HEK293 (cell line): ENCODE results near the gene RBFOX2.

ENCODE experiments used
- CTCF ChIA-PET: fragments of 350-600 bp; formaldehyde crosslinking; extraction: SDS; loops from one replicate; lab custom pipeline; 2021; ENCODE audit warnings: antibody characterized with exemption; lab: Yijun Ruan, JAX
- POLR2A ChIA-PET: fragments of 300-600 bp; formaldehyde crosslinking; extraction: SDS; loops from one replicate; lab custom pipeline; 2020; ENCODE audit warnings: antibody characterized with exemption, inconsistent platforms; lab: Yijun Ruan, JAX
- H3K27ac ChIP-seq: fragments of 200-500 bp; sonication (Bioruptor generic); 2 replicates; pipeline ENCODE4 v1.5.1; 2014; ENCODE audit warnings: low read depth, low read length, control low read depth, inconsistent platforms; ENCODE audit errors: extremely low read depth
- H3K36me3 ChIP-seq, 2 experiments: fragments of 200-500 bp in 1 of 2; sonication (Bioruptor generic) in 1 of 2; 1 replicate in 1 of 2; 2 replicates in 1 of 2; pipeline ENCODE4 v1.5.1; 2014 to 2017; ENCODE audit warnings: inconsistent platforms in 2 of 2, low read length in 2 of 2; ENCODE audit not compliant: control insufficient read depth in 2 of 2, insufficient read depth in 1 of 2
- H3K4me1 ChIP-seq: fragments of 200-500 bp; sonication (Bioruptor generic); 2 replicates; pipeline ENCODE4 v1.5.1; 2014; ENCODE audit warnings: mild to moderate bottlenecking, low read length, inconsistent platforms; ENCODE audit not compliant: control insufficient read depth, insufficient read depth
- H3K4me3 ChIP-seq: 2 replicates; pipeline ENCODE4 v1.5.1; 2011; ENCODE audit warnings: low read depth, mild to moderate bottlenecking, control low read depth, low read length, moderate library complexity
- H3K9me3 ChIP-seq: fragments of 200-500 bp; sonication (Bioruptor generic); 2 replicates; pipeline ENCODE4 v1.5.1; 2014; ENCODE audit warnings: low read depth, low read length, inconsistent platforms; ENCODE audit not compliant: control insufficient read depth, insufficient read depth
- EGR2 ChIP-seq: fragments of 450-650 bp; formaldehyde crosslinking; IDR thresholded peaks from 2 replicates; pipeline ENCODE4 v1.5.1; 2016; ENCODE audit warnings: low read depth, missing biosample characterization, missing genetic modification characterization
- HOXA7 ChIP-seq: sonication (generic); formaldehyde crosslinking; IDR thresholded peaks from 2 replicates; pipeline ENCODE4 v1.8.1; 2022; ENCODE audit warnings: missing genetic modification reagents, borderline replicate concordance
- PRDM2 ChIP-seq: fragments of 450-650 bp; formaldehyde crosslinking; IDR thresholded peaks from 2 replicates; pipeline ENCODE4 v1.5.1; 2016; ENCODE audit warnings: missing biosample characterization, missing genetic modification characterization, borderline replicate concordance
- TRIM28 ChIP-seq: IDR thresholded peaks from 2 replicates; pipeline ENCODE4 v1.6.1; 2011; ENCODE audit warnings: low read length, control low read depth, borderline replicate concordance
- ZBTB10 ChIP-seq: fragments of 450-650 bp; formaldehyde crosslinking; IDR thresholded peaks from 2 replicates; pipeline ENCODE4 v1.5.1; 2016; ENCODE audit warnings: missing biosample characterization, missing genetic modification characterization
- ZBTB20 ChIP-seq: fragments of 450-650 bp; formaldehyde crosslinking; IDR thresholded peaks from 2 replicates; pipeline ENCODE4 v1.5.1; 2016; ENCODE audit warnings: missing biosample characterization, missing genetic modification characterization
- ZBTB26 ChIP-seq: fragments of 450-650 bp; formaldehyde crosslinking; optimal IDR thresholded peaks from 2 replicates; pipeline ENCODE3; 2016; ENCODE audit warnings: missing biosample characterization, mild to moderate bottlenecking, missing genetic modification characterization
- ZBTB48 ChIP-seq: fragments of 450-650 bp; formaldehyde crosslinking; IDR thresholded peaks from 2 replicates; pipeline ENCODE4 v1.5.1; 2016; ENCODE audit warnings: missing biosample characterization, missing genetic modification characterization
- ZBTB7A ChIP-seq: fragments of 450-650 bp; formaldehyde crosslinking; IDR thresholded peaks from 2 replicates; pipeline ENCODE4 v1.5.1; 2016; ENCODE audit warnings: low read depth, missing biosample characterization, missing genetic modification characterization
- ZNF133 ChIP-seq: fragments of 450-650 bp; formaldehyde crosslinking; IDR thresholded peaks from 2 replicates; pipeline ENCODE4 v1.5.1; 2016; ENCODE audit warnings: missing biosample characterization, missing genetic modification characterization
- ZNF155 ChIP-seq: fragments of 450-650 bp; formaldehyde crosslinking; IDR thresholded peaks from 2 replicates; pipeline ENCODE4 v1.5.1; 2016; ENCODE audit warnings: missing biosample characterization, missing genetic modification characterization
- ZNF398 ChIP-seq: fragments of 450-650 bp; formaldehyde crosslinking; IDR thresholded peaks from 2 replicates; pipeline ENCODE4 v1.5.1; 2017; ENCODE audit warnings: missing biosample characterization, missing genetic modification characterization
- ZNF426 ChIP-seq: fragments of 450-650 bp; formaldehyde crosslinking; IDR thresholded peaks from 2 replicates; pipeline ENCODE4 v1.5.1; 2017; ENCODE audit warnings: missing biosample characterization, missing genetic modification characterization, mild to moderate bottlenecking, inconsistent platforms, moderate library complexity
- ZNF561 ChIP-seq: fragments of 450-650 bp; IDR thresholded peaks from 2 replicates; pipeline ENCODE4 v1.5.1; 2018; ENCODE audit warnings: missing biosample characterization, missing genetic modification characterization, borderline replicate concordance
- ZNF670 ChIP-seq: fragments of 450-650 bp; formaldehyde crosslinking; IDR thresholded peaks from 2 replicates; pipeline ENCODE4 v1.5.1; 2016; ENCODE audit warnings: missing biosample characterization, missing genetic modification characterization, low read depth
- ZNF76 ChIP-seq: fragments of 450-650 bp; formaldehyde crosslinking; IDR thresholded peaks from 2 replicates; pipeline ENCODE4; 2016; ENCODE audit warnings: low read depth, missing biosample characterization, missing genetic modification characterization, borderline replicate concordance
- ZNF776 ChIP-seq: fragments of 450-650 bp; formaldehyde crosslinking; IDR thresholded peaks from 2 replicates; pipeline ENCODE4 v1.5.0; 2017; ENCODE audit warnings: missing biosample characterization, missing genetic modification characterization, borderline replicate concordance
- ZNF791 ChIP-seq: fragments of 450-650 bp; formaldehyde crosslinking; IDR thresholded peaks from 2 replicates; pipeline ENCODE4 v1.5.1; 2016; ENCODE audit warnings: missing biosample characterization, missing genetic modification characterization

The RBFOX2 gene

GRCh38 chr22:35784633-35785032, 244.0 kb downstream of the RBFOX2 start:
- H3K36me3 ChIP-seq, result peaks cover 4 to 8% of the 10 kb centered on the region in 2 experiments; a peak in 1 of 3 replicates
- TF ChIP-seq ZBTB10 (tag by site-specific recombination) (no peak), ZNF776 (tag by site-specific recombination) (no peak), HOXA7 (CRISPR knock-in tag) (no peak)
- H3K9me3 ChIP-seq, result no peaks in the 10 kb centered on the region
- POLR2A ChIA-PET, result no interaction called here
- peaks cover 13% of the 10 kb centered on the region for H3K4me1 ChIP-seq
- CTCF ChIA-PET, result interaction anchor here (0.6 kb wide), 1 partner anchor 196 kb away, joined by 3 read pairs; no protein-coding TSS in a partner anchor
- no peak overlapping the region for H3K4me3 ChIP-seq
- no peak overlapping the region for H3K27ac ChIP-seq

- Histone ChIP-seq H3K4me3 (no peak overlapping the region), H3K9me3 (no peaks in the 10 kb centered on the region), H3K4me1 (peaks cover 13% of the 10 kb centered on the region), H3K36me3 (peaks cover 4 to 8% of the 10 kb centered on the region in 2 experiments; a peak in 1 of 3 replicates), H3K27ac (no peak overlapping the region)
- CTCF ChIA-PET, result interaction anchor here (0.6 to 0.7 kb wide), 2 partner anchors 13 to 196 kb away, joined by 3 to 4 read pairs; no protein-coding TSS in a partner anchor
- POLR2A ChIA-PET, result no interaction called here
- TF ChIP-seq TRIM28 (no peak), ZBTB7A (tag by site-specific recombination) (no peak), ZBTB48 (tag by site-specific recombination) (no peak), ZBTB20 (tag by site-specific recombination) (no peak), ZNF791 (tag by site-specific recombination) (no peak), ZNF561 (no peak), ZNF398 (tag by site-specific recombination) (no peak), PRDM2 (tag by site-specific recombination) (no peak), ZBTB26 (tag by site-specific recombination) (no peak), ZNF155 (no peak), ZNF76 (tag by site-specific recombination) (no peak), ZNF670 (tag by site-specific recombination) (no peak), ZNF133 (no peak), EGR2 (no peak), ZNF426 (tag by site-specific recombination) (no peak)
These were observed 244.5 kb downstream of the RBFOX2 start for GRCh38 chr22:35783943-35784614.
